ENCODE measurements around the gene NR2C2AP.

DNA sequence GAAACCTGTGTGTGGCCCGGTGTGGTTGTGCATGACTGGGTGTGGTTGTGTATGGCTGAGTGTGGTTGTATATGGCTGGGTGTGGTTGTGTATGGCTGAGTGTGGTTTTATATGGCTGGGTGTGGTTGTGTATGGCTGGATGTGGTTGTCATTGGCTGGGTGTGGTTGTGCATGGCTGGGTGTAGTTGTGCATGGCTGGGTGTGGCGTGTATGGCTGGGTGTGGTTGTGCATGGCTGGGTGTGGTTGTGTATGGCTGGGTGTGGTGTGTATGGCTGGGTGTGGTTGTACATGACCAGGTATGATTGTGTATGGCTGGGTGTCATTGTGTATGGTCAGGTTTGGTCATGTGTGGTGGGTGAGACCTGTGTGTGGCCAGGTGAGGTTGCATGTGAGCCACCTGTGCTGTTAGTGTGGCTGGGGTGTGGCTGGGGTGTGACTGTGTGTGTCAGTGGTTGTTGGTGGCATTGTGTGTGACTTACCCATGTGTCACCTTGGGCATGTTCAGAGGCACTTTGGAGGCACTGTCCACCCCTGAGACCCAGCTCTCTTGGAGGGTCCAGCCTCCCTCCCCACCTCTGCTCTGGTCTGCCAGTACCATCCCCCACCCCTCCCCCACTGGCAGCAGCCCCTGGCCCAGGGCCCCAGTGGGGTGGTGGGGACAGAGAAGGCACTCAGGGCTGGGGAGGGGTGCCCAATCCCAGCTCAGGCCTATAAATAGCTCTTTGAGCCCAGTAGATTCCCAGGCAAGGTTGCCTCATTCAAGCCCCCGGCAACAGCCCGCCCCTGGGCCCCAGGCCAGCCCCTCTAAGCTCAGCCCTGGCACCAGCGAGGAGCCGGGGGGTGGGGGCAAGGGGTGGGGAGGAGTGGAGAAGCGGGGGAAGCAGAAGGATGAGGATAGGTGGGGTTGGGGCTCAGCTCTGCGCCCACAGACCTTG lies 4.7 kb upstream of the NR2C2AP start:
- no peak for TF ChIP-seq EZH2 (IDR thresholded peaks at IDR 0.05)
- no peak for TF ChIP-seq POLR2AphosphoS5 (IDR thresholded peaks at IDR 0.05; ENCODE audit: borderline replicate concordance, low read depth, low read length)

Data from SK-N-MC (cell line).